ENCODE data around the gene FKBP1B.

DNA sequence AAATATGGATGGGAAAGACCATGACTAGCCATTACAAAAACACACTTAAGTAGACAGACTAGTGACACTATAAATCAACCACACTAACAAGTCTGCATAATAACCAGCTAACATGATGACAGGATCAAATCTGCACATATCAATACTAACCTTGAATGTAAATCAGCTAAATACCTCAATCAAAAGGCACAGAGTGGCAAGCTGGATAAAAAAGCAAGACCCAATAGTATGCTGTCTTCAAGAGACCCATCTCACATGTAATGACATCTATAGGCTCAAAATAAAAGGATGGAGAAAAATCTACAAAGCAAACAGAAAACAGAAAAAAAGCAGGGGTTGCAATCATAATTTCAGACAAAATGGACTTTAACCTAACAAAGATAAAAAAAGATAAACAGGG is 57.2 kb downstream of the FKBP1B start:
- TF ChIP-seq, protein P1, sequence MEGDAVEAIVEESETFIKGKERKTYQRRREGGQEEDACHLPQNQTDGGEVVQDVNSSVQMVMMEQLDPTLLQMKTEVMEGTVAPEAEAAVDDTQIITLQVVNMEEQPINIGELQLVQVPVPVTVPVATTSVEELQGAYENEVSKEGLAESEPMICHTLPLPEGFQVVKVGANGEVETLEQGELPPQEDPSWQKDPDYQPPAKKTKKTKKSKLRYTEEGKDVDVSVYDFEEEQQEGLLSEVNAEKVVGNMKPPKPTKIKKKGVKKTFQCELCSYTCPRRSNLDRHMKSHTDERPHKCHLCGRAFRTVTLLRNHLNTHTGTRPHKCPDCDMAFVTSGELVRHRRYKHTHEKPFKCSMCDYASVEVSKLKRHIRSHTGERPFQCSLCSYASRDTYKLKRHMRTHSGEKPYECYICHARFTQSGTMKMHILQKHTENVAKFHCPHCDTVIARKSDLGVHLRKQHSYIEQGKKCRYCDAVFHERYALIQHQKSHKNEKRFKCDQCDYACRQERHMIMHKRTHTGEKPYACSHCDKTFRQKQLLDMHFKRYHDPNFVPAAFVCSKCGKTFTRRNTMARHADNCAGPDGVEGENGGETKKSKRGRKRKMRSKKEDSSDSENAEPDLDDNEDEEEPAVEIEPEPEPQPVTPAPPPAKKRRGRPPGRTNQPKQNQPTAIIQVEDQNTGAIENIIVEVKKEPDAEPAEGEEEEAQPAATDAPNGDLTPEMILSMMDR (conservative IDR thresholded peaks at IDR 0.05; ENCODE audit: low read depth, low read length): no peak
- no peak for TF ChIP-seq EZH2 (IDR thresholded peaks at IDR 0.05; ENCODE audit: borderline replicate concordance, low read depth, low read length, poor library complexity, severe bottlenecking)

All from A673 (cell line).